ENCODE measurements around the gene CYP26A1. TPM values are rescaled to one million over a fixed set of nuclear protein-coding genes. Genes with fewer than 3 reads are reported as not detected.
"Not testable (repeated sequence)": the region's sequence is repeated elsewhere in the genome, so short reads cannot be mapped to it uniquely, and the experiment has no call there.

CYP26A1 gene
- total RNA-seq, 1 donor from 2014 or later = 0.18 TPM

DNA sequence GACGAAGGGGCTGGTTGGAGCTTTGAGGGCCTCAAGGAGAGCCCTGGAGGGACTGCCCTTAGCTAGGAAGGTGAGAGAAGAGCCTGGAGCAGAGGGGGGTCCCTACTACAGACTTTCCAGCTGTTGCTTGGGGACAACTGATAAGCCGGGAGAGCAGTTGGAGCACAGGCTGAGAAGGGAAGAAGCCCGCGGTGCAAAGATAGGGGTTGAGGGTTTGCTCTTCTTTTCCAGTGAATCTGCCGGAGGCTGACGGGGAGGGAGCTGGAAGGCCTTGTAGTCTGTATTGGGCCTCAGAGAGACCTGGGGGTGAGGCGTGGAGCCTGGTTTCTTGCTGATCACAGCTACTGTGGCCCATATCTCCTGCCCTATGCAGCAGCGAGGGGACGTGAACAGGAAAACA lies 23.7 kb downstream of the CYP26A1 start:
- H3K9me3 ChIP-seq (ENCODE audit: insufficient read depth, low read depth, low read length) = no peaks in the 10 kb centered on the region
- H2AFZ ChIP-seq (ENCODE audit: low read depth, low read length) = no peak overlapping the region
- H4K20me1 ChIP-seq (ENCODE audit: insufficient read depth, low read length) = no peaks in the 10 kb centered on the region
- Mint-ChIP-seq H3K36me3 (ENCODE audit: low read depth, unreplicated experiment) (no peaks in the 10 kb centered on the region), H3K4me1 (ENCODE audit: low read depth, unreplicated experiment) (no peaks in the 10 kb centered on the region), H3K9me3 (ENCODE audit: unreplicated experiment) (peaks cover under 1% of the 10 kb centered on the region), H3K4me3 (ENCODE audit: unreplicated experiment) (no peak overlapping the region), H3K27ac (ENCODE audit: unreplicated experiment) (no peak overlapping the region), H3K27me3 (ENCODE audit: low read depth, unreplicated experiment) (peaks cover 12% of the 10 kb centered on the region)
- no peak overlapping the region for H3K4me2 ChIP-seq (ENCODE audit: low read length)
- no peaks in the 10 kb centered on the region for H3K79me2 ChIP-seq (ENCODE audit: insufficient read depth, low read length)
- no peaks in the 10 kb centered on the region for H3K36me3 ChIP-seq (ENCODE audit: insufficient read depth, low read length)
- H3K27ac ChIP-seq (ENCODE audit: low read depth, low read length) = no peak overlapping the region
- peaks cover 3% of the 10 kb centered on the region for H3K27me3 ChIP-seq (ENCODE audit: insufficient read depth, low read length)
- TF ChIP-seq EZH2 (IDR thresholded peaks at IDR 0.05; ENCODE audit: insufficient read depth, low read length) = no peak
- no peak for TF ChIP-seq CTCF (IDR thresholded peaks at IDR 0.05; ENCODE audit: insufficient read depth, low read depth, low read length)
- FAIRE-seq (no peak), DNase-seq (ENCODE audit: low read depth) (no peak)
- H3K4me3 ChIP-seq (ENCODE audit: insufficient read depth, low read depth, low read length) = no peak overlapping the region
- no peak overlapping the region for H3K9ac ChIP-seq (ENCODE audit: low read length)
- H3K4me1 ChIP-seq (ENCODE audit: insufficient read depth, low read length) = no peaks in the 10 kb centered on the region

- Mint-ChIP-seq H3K4me1 (ENCODE audit: low read depth, unreplicated experiment) (no peaks in the 10 kb centered on the region), H3K4me3 (ENCODE audit: unreplicated experiment) (no peak overlapping the region), H3K9me3 (ENCODE audit: unreplicated experiment) (peaks cover 3% of the 10 kb centered on the region), H3K27me3 (ENCODE audit: low read depth, unreplicated experiment) (peaks cover 8% of the 10 kb centered on the region), H3K36me3 (ENCODE audit: low read depth, unreplicated experiment) (no peaks in the 10 kb centered on the region), H3K27ac (ENCODE audit: unreplicated experiment) (no peak overlapping the region)
- Histone ChIP-seq H3K9ac (ENCODE audit: low read length) (no peak overlapping the region), H3K4me3 (ENCODE audit: insufficient read depth, low read depth, low read length) (no peak overlapping the region), H3K36me3 (ENCODE audit: insufficient read depth, low read length) (no peaks in the 10 kb centered on the region), H4K20me1 (ENCODE audit: insufficient read depth, low read length) (no peaks in the 10 kb centered on the region), H3K4me2 (ENCODE audit: low read length) (no peak overlapping the region), H3K4me1 (ENCODE audit: insufficient read depth, low read length) (no peaks in the 10 kb centered on the region), H2AFZ (ENCODE audit: low read depth, low read length) (no peak overlapping the region), H3K27me3 (ENCODE audit: insufficient read depth, low read length) (peaks cover 3% of the 10 kb centered on the region), H3K27ac (ENCODE audit: low read depth, low read length) (no peak overlapping the region), H3K9me3 (ENCODE audit: insufficient read depth, low read depth, low read length) (no peaks in the 10 kb centered on the region), H3K79me2 (ENCODE audit: insufficient read depth, low read length) (no peaks in the 10 kb centered on the region)
- DNase-seq (ENCODE audit: low read depth) (no peak), FAIRE-seq (no peak)
- TF ChIP-seq CTCF (IDR thresholded peaks at IDR 0.05; ENCODE audit: insufficient read depth, low read depth, low read length) (no peak), EZH2 (IDR thresholded peaks at IDR 0.05; ENCODE audit: insufficient read depth, low read length) (no peak)
Observed at GRCh38 chr10:93098816-93099215, 25.1 kb downstream of the CYP26A1 start.

GRCh38 chr10:93099670-93100069 lies 26.0 kb downstream of the CYP26A1 start:
- no peak overlapping the region for H3K4me2 ChIP-seq (ENCODE audit: low read length)
- H3K36me3 Mint-ChIP-seq (ENCODE audit: low read depth, unreplicated experiment) = no peaks in the 10 kb centered on the region
- no peak overlapping the region for H3K4me3 Mint-ChIP-seq (ENCODE audit: unreplicated experiment)
- no peaks in the 10 kb centered on the region for H3K4me1 ChIP-seq (ENCODE audit: insufficient read depth, low read length)
- no peak overlapping the region for H3K27ac ChIP-seq (ENCODE audit: low read depth, low read length)
- peaks cover 3% of the 10 kb centered on the region for H3K27me3 ChIP-seq (ENCODE audit: insufficient read depth, low read length)
- FAIRE-seq (no peak), DNase-seq (ENCODE audit: low read depth) (no peak)
- H3K9me3 Mint-ChIP-seq (ENCODE audit: unreplicated experiment) = peaks cover 4% of the 10 kb centered on the region
- no peaks in the 10 kb centered on the region for H3K79me2 ChIP-seq (ENCODE audit: insufficient read depth, low read length)
- no peak overlapping the region for H3K27ac Mint-ChIP-seq (ENCODE audit: unreplicated experiment)
- H3K27me3 Mint-ChIP-seq (ENCODE audit: low read depth, unreplicated experiment) = peaks cover 7% of the 10 kb centered on the region
- H4K20me1 ChIP-seq (ENCODE audit: insufficient read depth, low read length) = no peaks in the 10 kb centered on the region
- no peaks in the 10 kb centered on the region for H3K4me1 Mint-ChIP-seq (ENCODE audit: low read depth, unreplicated experiment)
- H3K9me3 ChIP-seq (ENCODE audit: insufficient read depth, low read depth, low read length) = no peaks in the 10 kb centered on the region
- no peak overlapping the region for H2AFZ ChIP-seq (ENCODE audit: low read depth, low read length)
- H3K9ac ChIP-seq (ENCODE audit: low read length) = no peak overlapping the region
- no peak for TF ChIP-seq CTCF (IDR thresholded peaks at IDR 0.05; ENCODE audit: insufficient read depth, low read depth, low read length)
- TF ChIP-seq EZH2 (IDR thresholded peaks at IDR 0.05; ENCODE audit: insufficient read depth, low read length) = no peak
- H3K4me3 ChIP-seq (ENCODE audit: insufficient read depth, low read depth, low read length) = no peak overlapping the region
- H3K36me3 ChIP-seq (ENCODE audit: insufficient read depth, low read length) = no peaks in the 10 kb centered on the region

GRCh38 chr10:93101148-93101547 lies 27.5 kb downstream of the CYP26A1 start:
- not testable (repeated sequence) for H3K4me3 ChIP-seq (ENCODE audit: insufficient read depth, low read depth, low read length); H3K9me3 ChIP-seq (ENCODE audit: insufficient read depth, low read depth, low read length); H3K9ac ChIP-seq (ENCODE audit: low read length); H3K4me3 Mint-ChIP-seq (ENCODE audit: unreplicated experiment); H3K36me3 ChIP-seq (ENCODE audit: insufficient read depth, low read length); H3K27me3 ChIP-seq (ENCODE audit: insufficient read depth, low read length); FAIRE-seq; H3K27me3 Mint-ChIP-seq (ENCODE audit: low read depth, unreplicated experiment); H3K4me1 Mint-ChIP-seq (ENCODE audit: low read depth, unreplicated experiment); H4K20me1 ChIP-seq (ENCODE audit: insufficient read depth, low read length); H2AFZ ChIP-seq (ENCODE audit: low read depth, low read length); H3K36me3 Mint-ChIP-seq (ENCODE audit: low read depth, unreplicated experiment); H3K4me2 ChIP-seq (ENCODE audit: low read length); H3K79me2 ChIP-seq (ENCODE audit: insufficient read depth, low read length); H3K27ac ChIP-seq (ENCODE audit: low read depth, low read length); H3K4me1 ChIP-seq (ENCODE audit: insufficient read depth, low read length); DNase-seq (ENCODE audit: low read depth); H3K9me3 Mint-ChIP-seq (ENCODE audit: unreplicated experiment); H3K27ac Mint-ChIP-seq (ENCODE audit: unreplicated experiment)

Data from astrocyte (in vitro differentiated cells and primary cell).